Dermis microvascular lymphatic vessel endothelial cell (primary cell): ENCODE measurements around the gene ZNF502. TPM values are rescaled to one million over a fixed set of nuclear protein-coding genes. Genes with fewer than 3 reads are reported as not detected.
"Not testable (repeated sequence)": the region's sequence is repeated elsewhere in the genome, so short reads cannot be mapped to it uniquely, and the experiment has no call there.

ENCODE experiments used
- DNase-seq, 2 donors: peaks; one replicate each; pipeline versions ENCODE4 v3.0.0 to v3.0.0-alpha.2; 2010; ENCODE audit warnings: low read depth in 2 of 2
- total RNA-seq: library from RNA; depleted of rRNA; stranded (reverse); fragments of >200 nt; gene quantifications from 2 replicates; pipeline ENCODE4 v1.2.1, GENCODE V29; 2014

Gene ZNF502
- 1.9 and 2.5 TPM in 2 replicates for total RNA-seq

DNA sequence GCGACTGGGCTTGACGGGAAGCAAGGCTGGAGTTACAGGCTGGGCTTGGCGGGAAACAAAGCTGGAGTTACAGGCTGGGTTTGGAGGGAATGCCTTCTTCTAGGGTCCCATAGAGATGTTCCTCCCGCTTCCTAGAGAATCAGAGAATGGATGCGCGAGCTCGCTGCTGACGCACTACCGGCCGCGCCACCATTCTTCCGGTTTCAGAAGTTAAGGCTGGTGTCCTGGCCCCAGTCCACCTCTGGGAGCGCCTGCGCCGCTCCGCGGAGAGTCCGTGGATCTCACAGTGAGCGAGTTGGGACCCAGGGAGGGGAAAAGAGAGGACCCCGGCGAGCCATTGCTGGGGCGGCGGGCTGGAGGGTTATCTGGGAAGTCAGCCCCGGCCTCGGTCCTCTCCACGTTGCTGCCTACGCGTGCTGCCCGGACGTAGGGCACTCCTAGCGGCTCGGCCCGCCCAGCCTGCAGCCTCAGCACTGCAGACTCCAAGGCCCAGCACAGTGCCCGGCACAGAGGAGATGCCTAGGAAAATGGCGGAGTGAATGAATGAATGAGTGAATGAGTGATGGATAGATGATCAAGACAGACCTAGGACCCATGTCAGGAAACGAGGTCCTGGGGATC is at the start of gene ZNF502:
Gene ZNF502, plus strand, starts transcription at position 206 of the 621 bp plus-strand sequence. CDS start 7,602 bp downstream, outside the sequence.
- DNase-seq, result peak; percentile 78 to 87

DNA sequence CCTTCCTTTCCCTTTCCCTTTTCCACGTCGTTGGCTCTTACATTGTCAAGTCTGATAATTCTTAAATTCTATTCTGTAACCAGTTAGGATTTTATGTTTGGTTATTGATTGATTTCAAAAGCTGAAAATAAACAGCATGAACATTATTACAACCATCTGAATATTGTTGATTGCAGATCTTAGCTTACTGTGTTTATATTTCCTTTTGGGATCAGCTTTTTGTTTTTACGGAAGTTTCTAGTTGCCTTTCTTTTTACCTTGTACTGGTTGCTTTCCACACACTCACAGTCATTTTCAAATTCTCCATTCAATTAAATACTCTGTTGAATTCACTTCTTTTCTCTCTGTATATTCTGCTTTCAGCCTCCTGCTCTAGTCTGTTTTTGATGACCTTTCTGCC is 47.3 kb upstream of the ZNF502 start:
- DNase-seq, result no peak

DNA sequence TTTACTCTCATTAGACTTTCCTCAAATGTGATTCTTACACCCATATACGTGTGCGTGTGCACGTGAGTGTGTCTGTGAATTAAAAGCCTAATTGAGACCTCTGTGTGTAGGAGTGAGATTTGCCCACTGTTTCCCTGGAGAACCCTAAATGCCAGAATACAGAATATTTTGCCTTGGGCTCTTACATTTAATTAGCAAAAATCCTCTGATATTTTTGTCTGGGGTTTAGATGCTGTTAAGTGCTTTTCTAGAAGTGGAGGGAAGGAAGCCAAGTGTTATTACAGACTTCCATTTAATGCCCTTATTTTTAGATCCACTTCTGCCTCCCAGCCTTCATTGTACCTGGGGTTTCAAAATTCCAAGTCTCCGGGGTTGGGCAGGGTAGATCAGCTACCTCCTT is 46.1 kb upstream of the ZNF502 start:
- DNase-seq, result no peak

DNA sequence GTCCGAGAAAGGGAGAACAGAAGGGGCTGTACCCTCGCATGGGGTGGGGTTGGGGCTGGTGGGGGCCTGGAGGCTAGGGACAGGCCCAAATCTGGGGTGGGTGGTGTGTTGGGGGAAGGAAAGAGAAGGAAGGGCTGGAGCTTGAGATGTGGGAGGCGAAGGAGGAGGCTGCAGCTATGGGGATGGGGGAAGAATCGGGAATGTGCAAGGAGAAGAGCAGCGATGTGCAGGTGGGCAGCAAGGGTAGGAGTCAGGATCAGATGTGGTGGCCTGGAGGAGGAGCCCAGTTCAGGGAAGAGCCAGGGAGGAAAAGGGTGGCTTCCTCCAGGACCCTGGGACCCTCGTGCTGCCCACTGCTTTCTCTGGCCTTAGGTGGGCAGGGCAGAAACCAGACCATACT is 42.7 kb upstream of the ZNF502 start:
- DNase-seq, result no peak

- DNase-seq, result not testable (repeated sequence)
Measured at GRCh38 chr3:44673466-44673865, 39.0 kb upstream of the ZNF502 start.

GRCh38 chr3:44674211-44674610 is 38.2 kb upstream of the ZNF502 start:
- DNase-seq, result no peak

DNA sequence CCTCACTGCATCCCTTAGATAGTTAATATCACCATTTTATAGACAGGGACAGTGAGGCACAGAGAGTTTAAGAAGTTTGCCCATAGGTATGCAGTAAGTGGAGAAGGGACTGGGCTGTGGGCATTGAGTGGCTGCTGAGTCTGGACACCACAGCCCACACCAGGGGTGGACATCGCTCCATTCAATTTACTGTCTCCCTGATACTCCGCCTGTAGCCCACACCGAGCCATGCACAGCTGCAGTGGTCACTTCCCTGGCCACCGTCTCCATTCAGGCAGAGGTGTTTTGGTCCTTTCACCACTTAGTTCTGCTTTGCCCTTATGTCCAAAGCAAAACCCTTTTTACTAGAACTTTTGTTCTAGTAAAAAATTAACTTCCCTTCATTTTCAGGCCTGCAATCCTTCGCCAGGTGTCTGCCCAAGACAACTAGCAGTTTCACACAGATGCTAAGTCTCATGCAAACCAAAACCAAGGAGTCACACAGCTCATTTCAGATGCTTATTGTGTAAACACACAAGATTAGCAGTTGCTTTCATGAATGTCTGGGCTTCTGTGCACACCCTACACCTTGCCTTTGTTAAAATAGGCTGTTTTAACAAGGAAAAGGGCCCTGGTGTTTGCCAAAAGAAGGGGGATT is 33.9 kb upstream of the ZNF502 start:
- DNase-seq, result no peak

GRCh38 chr3:44680921-44681455 is 31.5 kb upstream of the ZNF502 start:
- no peak for DNase-seq

GRCh38 chr3:44682182-44682896 is 30.1 kb upstream of the ZNF502 start:
- DNase-seq, result no peak

GRCh38 chr3:44685128-44685800 is 27.2 kb upstream of the ZNF502 start:
- peak; percentile 12 to 67 for DNase-seq

DNA sequence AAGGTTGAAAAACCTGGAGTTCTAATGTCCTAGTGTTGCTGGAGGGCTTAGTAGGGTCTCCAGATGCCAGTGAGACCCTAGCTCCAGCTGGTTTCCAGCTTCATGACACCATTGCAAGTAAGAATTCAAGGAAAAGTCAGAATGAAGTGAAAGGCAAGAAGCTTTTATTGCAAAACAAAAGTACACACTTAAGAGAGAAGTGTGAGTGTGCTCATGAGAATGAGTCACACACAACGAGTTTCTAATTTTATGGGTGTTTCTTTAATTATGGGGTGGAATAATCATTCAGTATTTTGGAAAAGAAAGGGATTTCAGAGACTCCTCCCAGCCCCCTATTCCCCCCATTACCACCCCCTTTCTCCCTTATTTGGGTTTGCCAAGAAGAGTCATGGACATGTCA is 24.6 kb upstream of the ZNF502 start:
- DNase-seq, result no peak

DNA sequence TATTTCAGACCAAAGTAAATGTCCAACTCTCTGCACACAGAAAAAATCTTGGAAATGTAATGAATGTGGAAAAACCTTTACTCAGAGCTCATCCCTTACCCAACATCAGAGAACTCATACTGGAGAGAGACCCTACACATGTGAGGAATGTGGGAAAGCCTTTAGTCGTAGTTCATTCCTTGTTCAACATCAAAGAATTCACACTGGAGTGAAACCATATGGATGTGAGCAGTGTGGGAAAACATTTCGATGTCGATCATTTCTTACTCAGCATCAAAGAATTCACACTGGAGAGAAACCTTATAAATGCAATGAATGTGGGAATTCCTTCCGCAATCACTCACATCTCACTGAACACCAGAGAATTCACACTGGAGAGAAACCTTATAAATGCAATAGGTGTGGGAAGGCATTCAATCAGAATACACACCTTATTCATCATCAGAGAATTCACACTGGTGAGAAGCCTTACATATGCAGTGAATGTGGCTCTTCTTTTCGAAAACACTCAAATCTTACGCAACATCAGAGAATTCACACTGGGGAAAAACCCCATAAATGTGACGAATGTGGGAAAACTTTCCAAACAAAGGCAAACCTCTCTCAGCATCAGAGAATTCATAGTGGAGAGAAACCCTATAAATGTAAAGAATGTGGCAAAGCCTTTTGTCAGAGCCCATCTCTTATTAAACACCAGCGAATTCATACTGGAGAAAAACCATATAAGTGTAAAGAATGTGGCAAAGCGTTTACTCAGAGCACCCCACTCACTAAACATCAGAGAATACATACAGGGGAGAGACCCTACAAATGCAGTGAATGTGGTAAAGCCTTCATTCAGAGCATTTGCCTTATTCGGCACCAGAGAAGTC is 9.0 kb downstream of the ZNF502 start:
- no peak for DNase-seq

DNA sequence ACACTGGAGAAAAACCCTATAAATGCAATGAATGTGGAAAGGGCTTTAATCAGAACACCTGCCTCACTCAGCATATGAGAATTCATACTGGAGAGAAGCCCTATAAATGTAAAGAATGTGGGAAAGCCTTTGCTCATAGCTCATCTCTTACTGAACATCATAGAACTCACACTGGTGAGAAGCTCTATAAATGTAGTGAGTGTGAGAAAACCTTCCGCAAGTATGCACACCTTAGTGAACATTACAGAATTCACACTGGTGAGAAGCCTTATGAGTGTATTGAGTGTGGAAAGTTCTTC is 9.6 kb downstream of the ZNF502 start:
- DNase-seq, result no peak

DNA sequence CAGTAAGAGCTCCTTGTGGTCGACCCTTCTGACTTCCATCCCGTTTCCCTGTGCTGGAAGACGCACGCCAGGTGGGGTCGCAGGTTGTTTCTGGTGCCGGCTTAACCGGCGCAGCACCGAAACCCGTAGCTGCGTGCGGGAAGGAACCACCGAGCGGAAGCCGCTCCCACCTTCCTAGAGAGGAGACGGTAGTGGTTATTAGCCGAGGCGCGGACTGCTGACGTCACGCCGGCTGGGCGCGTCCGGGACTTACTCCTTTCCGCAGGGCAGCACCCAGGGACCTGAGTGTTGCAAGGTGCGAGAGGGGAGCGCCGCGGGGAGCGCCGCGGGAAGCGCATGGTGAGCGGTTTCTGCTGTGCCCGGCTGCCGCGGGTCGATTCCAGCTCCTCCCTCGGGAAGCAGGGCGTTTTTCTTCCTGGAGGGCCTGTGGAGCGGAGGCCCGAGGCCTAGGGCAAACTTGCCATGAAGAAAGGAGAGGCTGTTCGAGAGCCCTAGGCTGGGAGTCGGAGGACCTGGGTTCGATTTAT is 17.0 kb downstream of the ZNF502 start, which contains the start of gene ZNF501:
Gene ZNF501, plus strand, starts transcription at position 252 of the 527 bp plus-strand sequence. CDS start 4,787 bp downstream, outside the sequence.
- peak; percentile 79 to 89 for DNase-seq

- DNase-seq, result no peak
Measured at GRCh38 chr3:44734646-44735168, 22.2 kb downstream of the ZNF502 start.

DNA sequence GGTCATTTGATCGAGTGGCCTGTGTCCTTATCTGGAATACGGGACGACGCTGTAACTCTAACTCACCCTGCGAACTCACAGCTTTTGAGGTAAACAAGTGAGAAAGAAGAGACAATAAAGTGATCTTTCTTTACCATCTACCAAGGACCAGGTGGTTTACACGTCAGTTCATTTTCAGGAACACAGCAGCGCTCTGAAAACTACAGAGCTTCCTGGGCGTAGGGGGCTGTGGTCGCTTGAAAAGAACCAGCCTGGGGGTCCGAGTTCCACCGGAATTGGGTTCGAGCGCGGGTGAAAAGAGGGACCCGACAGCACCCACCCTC is 48.6 kb downstream of the ZNF502 start:
- no peak for DNase-seq

GRCh38 chr3:44761424-44762169 is 49.1 kb downstream of the ZNF502 start, which contains the start of the genes KIAA1143 and KIF15:
Gene KIAA1143 (minus strand): TSS chr3:44761619. CDS start chr3:44761602, 17 bp downstream.
Gene KIF15 (plus strand): TSS chr3:44761794. CDS start chr3:44761866, 72 bp downstream.
- DNase-seq, result peak; percentile 92 to 97

DNA sequence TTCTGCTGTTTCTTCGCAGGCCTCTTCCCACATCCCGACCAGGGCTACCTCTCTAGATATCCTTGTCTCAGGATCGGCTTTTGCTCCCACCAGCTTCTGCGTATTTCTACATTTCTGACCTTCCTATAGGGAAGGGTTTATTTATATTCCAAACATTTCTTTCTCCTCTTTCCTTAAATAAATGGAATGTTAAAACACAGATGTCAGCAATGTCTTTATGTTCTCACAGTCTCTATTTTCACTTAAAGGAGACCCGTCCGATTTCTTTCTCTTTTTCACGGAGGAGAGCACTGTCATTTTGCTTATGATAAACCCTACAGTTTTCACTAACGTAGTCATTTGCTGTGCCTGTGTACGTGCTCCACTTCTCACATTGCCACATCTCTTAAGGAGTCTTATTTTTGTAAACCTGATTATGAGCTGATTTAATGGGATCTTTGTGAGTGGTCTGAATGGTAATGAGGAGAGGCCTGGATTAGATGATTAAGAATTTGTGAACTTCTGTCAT is 49.8 kb downstream of the ZNF502 start:
- peak in 1 of 2 donors; percentile 7 for DNase-seq

- DNase-seq, result no peak
Measured at GRCh38 chr3:44762690-44763089, 50.2 kb downstream of the ZNF502 start.
